Testis (tissue), 2 donors: Measurements from ENCODE around the gene GPR132.

Experiments used
- POLR2A ChIP-seq: fragments of 450-650 bp; IDR thresholded peaks from one replicate; pipeline ENCODE4 v1.6.1; 2017; ENCODE audit warnings: antibody characterized with exemption, mild to moderate bottlenecking, moderate library complexity
- TF ChIP-seq, protein P1 (sequence below), 3 experiments: fragments of 450-650 bp in 2 of 3; fragments of 200-600 bp in 1 of 3; sonication (generic) in 1 of 3; IDR thresholded peaks; one replicate each; pipeline ENCODE4 v1.5.1; 2016 to 2019; ENCODE audit warnings: antibody characterized with exemption in 3 of 3, mild to moderate bottlenecking in 2 of 3, moderate library complexity in 1 of 3

DNA sequence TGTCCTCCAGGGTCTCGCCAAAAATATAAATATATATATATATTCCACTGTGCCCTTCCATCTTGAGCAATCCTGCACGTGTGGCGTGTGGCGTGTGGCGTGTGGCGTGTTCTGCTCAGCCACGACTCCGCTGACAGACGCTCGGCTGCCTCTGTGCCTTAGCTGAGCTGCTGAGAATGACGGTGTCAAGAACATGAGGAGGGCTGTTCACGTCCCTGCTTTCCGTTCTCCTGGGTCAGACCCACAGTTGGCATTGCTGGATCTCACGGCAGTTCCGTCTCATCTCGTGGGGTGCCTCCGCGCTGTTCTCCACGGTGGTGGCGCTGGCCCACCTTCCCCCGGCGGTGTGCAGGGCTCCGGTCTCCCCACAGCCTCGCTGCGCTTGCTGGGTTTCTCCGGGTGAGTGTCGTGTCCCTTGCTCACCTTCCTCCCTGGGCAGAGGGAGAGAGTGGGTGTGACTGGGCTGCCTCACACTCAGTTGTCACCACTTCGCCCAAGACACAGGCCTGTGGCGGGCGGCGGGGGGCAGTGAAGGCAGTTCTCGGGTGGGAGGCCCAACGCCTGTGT is 9.4 kb downstream of the GPR132 start:
- no peak for TF ChIP-seq POLR2A
- TF ChIP-seq, protein P1, sequence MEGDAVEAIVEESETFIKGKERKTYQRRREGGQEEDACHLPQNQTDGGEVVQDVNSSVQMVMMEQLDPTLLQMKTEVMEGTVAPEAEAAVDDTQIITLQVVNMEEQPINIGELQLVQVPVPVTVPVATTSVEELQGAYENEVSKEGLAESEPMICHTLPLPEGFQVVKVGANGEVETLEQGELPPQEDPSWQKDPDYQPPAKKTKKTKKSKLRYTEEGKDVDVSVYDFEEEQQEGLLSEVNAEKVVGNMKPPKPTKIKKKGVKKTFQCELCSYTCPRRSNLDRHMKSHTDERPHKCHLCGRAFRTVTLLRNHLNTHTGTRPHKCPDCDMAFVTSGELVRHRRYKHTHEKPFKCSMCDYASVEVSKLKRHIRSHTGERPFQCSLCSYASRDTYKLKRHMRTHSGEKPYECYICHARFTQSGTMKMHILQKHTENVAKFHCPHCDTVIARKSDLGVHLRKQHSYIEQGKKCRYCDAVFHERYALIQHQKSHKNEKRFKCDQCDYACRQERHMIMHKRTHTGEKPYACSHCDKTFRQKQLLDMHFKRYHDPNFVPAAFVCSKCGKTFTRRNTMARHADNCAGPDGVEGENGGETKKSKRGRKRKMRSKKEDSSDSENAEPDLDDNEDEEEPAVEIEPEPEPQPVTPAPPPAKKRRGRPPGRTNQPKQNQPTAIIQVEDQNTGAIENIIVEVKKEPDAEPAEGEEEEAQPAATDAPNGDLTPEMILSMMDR (IDR thresholded peaks at IDR 0.05), result no peak
